Upper lobe of left lung (tissue), 4 donors: ENCODE measurements around the gene INTS11.

Source experiments
- CTCF ChIP-seq, 6 experiments: fragments of 450-650 bp in 4 of 6; fragments of 200-600 bp in 2 of 6; sonication (generic) in 2 of 6; IDR thresholded peaks; one replicate each; pipeline ENCODE4 v1.5.1; 2016 to 2019; ENCODE audit warnings: antibody characterized with exemption in 6 of 6
- POLR2A ChIP-seq, 4 donors: fragments of 450-650 bp; IDR thresholded peaks; one replicate each; pipeline ENCODE4 v1.5.1; 2016 to 2017; ENCODE audit warnings: antibody characterized with exemption in 4 of 4, mild to moderate bottlenecking in 2 of 4
- POLR2AphosphoS5 ChIP-seq, 2 donors: sonication (generic); formaldehyde crosslinking; IDR thresholded peaks; one replicate each; pipeline ENCODE4 v1.5.1; 2017; ENCODE audit warnings: antibody characterized with exemption in 2 of 2

- TF ChIP-seq POLR2A (IDR thresholded peaks at IDR 0.05) (no peak), CTCF (IDR thresholded peaks at IDR 0.05) (no peak), POLR2AphosphoS5 (IDR thresholded peaks at IDR 0.05) (peak in 1 of 2 donors; percentile 49)
These were observed 36.2 kb upstream of the INTS11 start for GRCh38 chr1:1360506-1361169.
